OCI-LY3 (cell line): ENCODE results near the gene CAMTA1.

Experiments
- CTCF ChIP-seq: fragments of 200-600, 300-600 bp; sonication (generic); IDR thresholded peaks from 2 replicates; pipeline ENCODE4 v1.5.1; 2014; ENCODE audit warnings: antibody characterized with exemption, low read length, low read depth
- EZH2phosphoT487 ChIP-seq: fragments of 200-600 bp; shearing (Covaris generic); IDR thresholded peaks from 2 replicates; pipeline ENCODE4 v1.6.1; 2018; ENCODE audit warnings: antibody characterized with exemption, mixed run types, low read depth

- no peak for TF ChIP-seq CTCF
- no peak for TF ChIP-seq EZH2phosphoT487
Observed at GRCh38 chr1:7462617-7463016, 677.4 kb downstream of the CAMTA1 start.
